Measurements from ENCODE around the gene MOB3A. TPM values are rescaled to one million over a fixed set of nuclear protein-coding genes. Genes with fewer than 3 reads are reported as not detected.
A peak's percentile ranks its signal among the peaks of the same experiment; 100 is the strongest.

Gene MOB3A
- total and polyA plus RNA-seq, 2 of the 13 experiments (the other 11 are each of a cell fraction or from before 2014, with no cell fraction given), result 3.5 to 17.8 TPM

- no peak for TF ChIP-seq ZNF550 (CRISPR knock-in tag; IDR thresholded peaks at IDR 0.05; ENCODE audit: borderline replicate concordance)
- 0 out of 2 replicates have a peak, but pooled peaks have one; percentile 26 for TF ChIP-seq ZMAT3 (CRISPR knock-in tag; conservative IDR thresholded peaks at IDR 0.05)
- no peak for TF ChIP-seq ZNF101 (CRISPR knock-in tag; IDR thresholded peaks at IDR 0.05; ENCODE audit: borderline replicate concordance, low read depth)
- TF ChIP-seq GABPA (IDR thresholded peaks at IDR 0.05; ENCODE audit: low read depth, low read length), result no peak
- TF ChIP-seq GABPA (CRISPR knock-in tag; IDR thresholded peaks at IDR 0.05; ENCODE audit: low read depth), result peak; percentile 6; the same call in 1 of the 2 replicates
- no peak for TF ChIP-seq NFRKB (IDR thresholded peaks at IDR 0.05)
- 0 out of 2 replicates have a peak, but pooled peaks have one; percentile 79 for TF ChIP-seq STAT6 (CRISPR knock-in tag; IDR thresholded peaks at IDR 0.05; ENCODE audit: borderline replicate concordance)
- TF ChIP-seq MEIS1 (CRISPR knock-in tag; IDR thresholded peaks at IDR 0.05; ENCODE audit: borderline replicate concordance), result peak; percentile 73; the same call in 1 of the 2 replicates
- TF ChIP-seq XRCC5 (optimal IDR thresholded peaks at IDR 0.05; ENCODE audit: low read length), result no peak
- TF ChIP-seq ZMYM2 (CRISPR knock-in tag; IDR thresholded peaks at IDR 0.05), result no peak
- TF ChIP-seq TAF15 (IDR thresholded peaks at IDR 0.05; ENCODE audit: low read depth, low read length, poor library complexity, severe bottlenecking), result no peak
- TF ChIP-seq MAFG (CRISPR knock-in tag; IDR thresholded peaks at IDR 0.05), result no peak
- TF ChIP-seq ZNF34 (CRISPR knock-in tag; IDR thresholded peaks at IDR 0.05; ENCODE audit: borderline replicate concordance), result no peak
- TF ChIP-seq MLX (CRISPR knock-in tag; IDR thresholded peaks at IDR 0.05), result no peak
- no peak for TF ChIP-seq PRDM10 (CRISPR knock-in tag; IDR thresholded peaks at IDR 0.05; ENCODE audit: low read depth)
- no peak for TF ChIP-seq E2F2 (CRISPR knock-in tag; IDR thresholded peaks at IDR 0.05; ENCODE audit: borderline replicate concordance)
- TF ChIP-seq ZNF337 (CRISPR knock-in tag; IDR thresholded peaks at IDR 0.05; ENCODE audit: borderline replicate concordance, low read depth), result no peak
- no peak for TF ChIP-seq SIX4 (CRISPR knock-in tag; IDR thresholded peaks at IDR 0.05)
- 0 out of 2 replicates have a peak, but pooled peaks have one; percentile 52 for TF ChIP-seq SATB2 (CRISPR knock-in tag; IDR thresholded peaks at IDR 0.05)
- TF ChIP-seq TMF1 (CRISPR knock-in tag; IDR thresholded peaks at IDR 0.05; ENCODE audit: low read depth), result peak; percentile 44; the same call in 1 of the 2 replicates
- TF ChIP-seq KDM5B (CRISPR knock-in tag; IDR thresholded peaks at IDR 0.05; ENCODE audit: borderline replicate concordance), result peak; percentile 79
These were observed 34.4 kb downstream of the MOB3A start (continued) for GRCh38 chr19:2061495-2062388.

Measured in HepG2 (cell line).